ENCODE results near the gene RECK.

The RECK gene

DNA sequence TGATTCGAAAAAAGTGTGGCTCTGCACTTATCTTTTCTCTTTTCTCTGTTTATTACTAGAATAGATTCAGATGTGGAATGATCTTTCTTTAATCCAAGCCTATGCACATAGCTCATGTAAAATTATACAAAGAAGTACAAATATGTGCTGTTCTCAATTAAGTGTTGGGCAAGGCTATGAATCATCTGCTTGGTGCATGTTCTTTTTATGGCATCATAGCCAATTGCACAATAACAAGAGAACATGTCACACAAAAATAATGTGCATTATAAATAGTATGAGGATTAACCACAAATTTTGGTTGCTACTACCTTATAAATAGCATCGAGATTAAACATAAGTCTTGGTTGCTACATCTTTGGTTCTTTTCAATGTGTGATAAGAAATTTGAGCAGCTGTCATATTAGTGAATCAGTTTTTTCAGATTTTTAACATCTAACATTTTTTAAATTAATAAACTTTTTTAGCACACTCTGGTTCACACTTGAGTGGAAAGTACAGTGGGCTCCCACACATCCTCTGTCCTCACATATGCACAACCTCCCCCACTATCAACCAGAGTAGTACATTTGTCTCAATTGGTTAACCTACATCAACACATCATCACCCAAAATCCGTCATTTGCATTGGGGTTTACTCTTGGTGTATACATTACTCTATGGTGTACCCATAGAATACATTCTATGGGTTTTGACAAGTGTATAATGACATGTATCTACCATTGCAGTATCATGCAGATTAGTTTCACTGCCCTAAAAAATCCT, 6.8 kb upstream of the RECK start:
- no peak for DNase-seq

DNA sequence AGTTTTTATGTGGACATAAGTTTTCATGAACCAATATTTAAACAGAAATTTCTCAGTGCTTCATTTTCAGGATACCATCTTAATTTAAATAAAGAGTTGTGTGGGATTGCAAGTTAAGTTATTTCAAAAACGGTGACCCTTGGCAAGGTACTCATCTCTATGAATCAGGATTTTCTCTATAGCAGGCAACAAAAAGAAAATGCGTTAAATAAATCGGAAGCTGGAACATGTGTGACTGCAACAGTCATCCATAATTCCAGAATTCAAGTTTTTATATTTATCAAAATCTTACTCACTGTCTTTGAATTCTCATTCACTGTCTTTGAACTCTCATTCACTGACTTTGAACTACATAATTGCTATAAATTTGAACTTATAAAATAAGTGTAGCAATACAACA, 5.8 kb upstream of the RECK start:
- no peak for DNase-seq

DNA sequence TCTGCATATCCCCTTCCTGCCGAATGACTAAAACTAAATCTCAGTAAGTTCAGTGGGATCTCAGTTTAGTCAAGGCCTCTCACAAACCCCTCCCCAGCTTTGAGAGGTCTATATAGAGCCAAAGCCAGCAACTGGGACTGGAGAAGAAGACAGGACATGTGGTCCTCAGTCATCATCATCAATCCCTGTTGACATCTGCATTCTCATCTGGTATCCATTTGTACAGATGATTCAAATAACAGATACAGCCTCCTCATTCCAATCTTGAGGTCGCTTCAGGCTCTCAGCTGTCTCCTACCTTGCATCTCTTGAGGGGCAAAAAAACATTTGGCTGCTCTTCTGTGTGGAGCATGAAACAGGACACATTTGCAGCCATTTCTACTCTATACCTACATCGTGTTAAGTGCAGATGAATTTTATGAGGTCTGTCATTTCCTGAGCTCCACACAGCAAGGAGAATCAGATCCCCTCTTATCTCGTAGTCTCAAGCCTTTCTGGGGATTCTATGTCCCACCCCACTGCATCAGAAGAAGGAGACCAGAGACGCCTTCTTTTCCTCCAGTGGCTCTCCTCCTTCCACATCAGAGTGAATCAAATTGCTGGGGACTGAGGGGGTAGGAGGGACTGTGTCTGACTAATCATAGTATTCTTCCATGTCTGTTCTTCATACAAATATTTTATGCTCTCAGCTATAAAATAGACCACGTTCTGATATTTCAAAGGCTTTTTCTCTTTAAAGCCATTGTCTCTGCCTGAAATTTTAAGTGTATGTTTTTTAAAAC, 4.7 kb upstream of the RECK start:
- no peak for DNase-seq

DNA sequence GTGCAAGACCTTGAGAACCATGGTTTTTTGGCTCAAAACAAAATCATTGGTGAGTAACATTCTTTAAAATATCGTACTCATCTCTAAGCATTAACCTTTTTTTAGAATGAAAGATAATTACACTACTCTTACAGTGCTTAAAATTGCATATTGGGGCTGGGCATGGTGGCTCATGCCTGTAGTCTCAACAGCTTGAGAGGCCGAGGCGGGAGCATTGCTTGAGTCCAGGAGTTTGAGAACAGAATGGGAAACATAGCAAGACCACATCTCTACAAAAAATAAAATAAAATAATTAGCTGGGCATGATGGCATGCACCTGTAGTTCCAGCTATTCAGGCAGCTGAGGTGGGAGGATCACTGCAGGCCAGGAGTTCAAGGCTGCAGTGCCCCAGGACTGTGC, 2.9 kb upstream of the RECK start:
- DNase-seq: no peak

DNA sequence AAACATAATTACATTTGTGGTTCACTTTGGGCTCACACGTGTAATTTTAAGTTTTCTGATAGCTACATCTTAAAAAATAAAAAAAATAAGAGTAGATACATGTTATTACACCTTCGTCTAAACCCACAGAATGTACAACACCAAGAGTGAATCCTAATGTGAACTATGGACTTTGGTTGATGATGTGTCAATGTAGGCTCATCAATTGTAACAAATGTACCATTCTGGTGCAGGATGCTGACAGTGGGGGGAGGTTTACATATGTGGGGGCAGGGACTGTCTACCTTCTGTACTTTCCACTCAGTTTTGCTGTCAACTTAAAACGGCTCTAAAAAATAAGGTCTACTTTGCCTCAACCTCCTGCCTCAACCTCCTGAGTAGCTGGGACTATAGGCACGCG, 2.5 kb upstream of the RECK start:
- no peak for DNase-seq

DNA sequence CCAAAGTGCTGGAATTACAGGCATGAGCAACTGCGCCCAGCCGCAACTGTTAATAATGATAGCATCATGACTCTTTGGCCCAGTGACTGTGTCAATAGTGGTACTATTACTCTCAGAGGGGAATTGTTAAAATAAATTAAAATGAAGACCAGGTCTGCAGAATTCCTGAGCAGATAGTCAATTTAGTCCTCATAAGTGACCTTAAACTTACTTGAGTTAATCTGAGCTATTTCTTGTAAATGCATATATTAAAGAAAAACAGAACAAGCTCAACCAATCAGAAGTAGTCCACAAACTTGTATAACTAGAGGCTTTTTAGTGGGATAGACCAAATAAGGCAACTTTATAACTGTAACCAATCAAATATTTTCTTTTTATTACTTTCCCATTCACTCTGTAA, 1.7 kb upstream of the RECK start:
- no peak for DNase-seq

DNA sequence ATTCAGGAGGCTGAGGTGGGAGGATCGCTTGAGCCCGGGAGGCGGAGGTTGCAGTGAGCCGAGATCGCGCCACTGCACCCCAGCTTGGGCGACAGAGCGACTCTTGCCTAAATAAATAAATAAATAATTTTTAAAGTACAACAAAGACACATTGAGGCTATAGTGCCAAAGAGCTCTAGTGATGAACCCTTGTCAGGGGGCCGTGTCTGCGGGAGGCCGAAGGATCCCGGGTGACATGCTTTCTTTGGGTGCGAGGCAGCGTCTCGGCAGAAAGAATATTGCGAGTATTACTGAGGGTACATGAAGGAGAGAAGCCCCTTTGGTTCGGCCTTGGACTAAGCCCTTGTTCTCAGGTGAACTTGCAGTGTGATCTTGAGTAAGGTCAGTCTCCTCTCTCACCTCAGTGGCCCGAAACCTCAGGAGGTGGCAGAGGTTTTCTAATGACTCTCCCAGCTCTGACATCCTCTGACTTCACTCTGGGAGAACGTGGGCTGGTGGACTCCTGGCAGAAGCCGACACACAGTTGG, 397 bp upstream of the RECK start:
- DNase-seq: no peak

DNA sequence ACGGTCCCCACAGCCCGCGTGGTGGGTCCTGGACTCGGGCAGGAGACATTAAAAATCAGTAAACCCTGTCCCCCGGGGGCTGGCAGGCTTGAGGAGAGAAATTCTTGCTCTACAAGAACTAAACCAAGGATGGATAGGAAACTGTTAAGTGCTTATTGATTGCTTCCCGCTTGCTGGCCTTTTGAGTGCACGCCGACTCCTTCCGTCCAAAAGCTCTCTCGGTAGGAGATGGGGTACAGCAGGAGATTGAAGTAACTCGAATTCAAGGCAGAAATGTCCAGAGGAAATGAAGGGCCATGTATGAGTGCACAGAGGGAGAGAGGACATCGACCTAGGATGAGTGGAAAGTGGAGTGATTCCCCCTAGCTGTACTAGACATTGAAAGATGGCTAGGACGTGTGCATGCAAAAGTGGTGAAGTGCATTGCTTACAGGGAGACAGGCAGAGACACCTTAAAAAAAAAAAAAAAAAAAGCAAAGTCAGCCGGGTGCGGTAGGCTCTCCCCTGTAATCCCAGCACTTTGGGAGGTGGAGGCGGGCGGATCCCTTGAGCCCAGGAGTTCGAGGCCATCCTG, 923 bp downstream of the RECK start:
- no peak for DNase-seq

DNA sequence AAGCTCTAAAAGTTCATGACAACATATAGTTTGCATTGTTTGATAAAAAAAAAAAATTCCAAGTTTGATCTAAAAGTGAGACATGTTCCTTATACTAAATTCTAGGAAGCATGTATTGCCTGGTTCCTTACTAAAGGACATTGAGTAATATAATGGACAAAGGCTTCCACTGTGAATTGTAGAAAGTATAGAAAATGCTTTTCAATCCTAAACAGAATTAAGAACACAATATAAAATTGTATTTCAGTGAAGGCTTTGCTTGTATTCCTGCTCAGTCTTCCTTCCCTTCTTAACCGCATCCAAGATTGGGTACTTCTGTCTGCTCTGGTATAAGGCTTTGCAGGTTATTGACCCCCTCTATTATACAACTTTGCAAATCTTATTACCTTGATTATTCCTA, 2.4 kb downstream of the RECK start:
- no peak for DNase-seq

DNA sequence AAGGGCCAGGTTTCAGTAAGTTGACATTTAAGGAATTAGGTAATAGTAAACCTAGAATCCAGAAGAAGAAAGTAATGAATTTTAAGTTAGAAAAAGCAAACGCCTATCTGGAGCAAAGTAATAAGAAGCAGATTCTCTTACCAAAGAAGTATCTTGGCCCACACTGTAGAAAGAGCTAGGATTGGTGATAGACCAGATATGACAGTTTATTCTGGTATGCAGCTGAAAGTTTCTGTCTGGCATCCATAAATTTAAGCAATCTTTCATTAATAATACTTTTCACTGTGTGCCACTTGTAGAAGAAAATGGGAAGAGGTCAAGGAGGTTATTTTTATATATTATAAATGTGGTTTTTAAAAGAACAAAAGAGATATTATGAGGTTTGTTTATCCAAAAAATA, 3.0 kb downstream of the RECK start:
- no peak for DNase-seq

DNA sequence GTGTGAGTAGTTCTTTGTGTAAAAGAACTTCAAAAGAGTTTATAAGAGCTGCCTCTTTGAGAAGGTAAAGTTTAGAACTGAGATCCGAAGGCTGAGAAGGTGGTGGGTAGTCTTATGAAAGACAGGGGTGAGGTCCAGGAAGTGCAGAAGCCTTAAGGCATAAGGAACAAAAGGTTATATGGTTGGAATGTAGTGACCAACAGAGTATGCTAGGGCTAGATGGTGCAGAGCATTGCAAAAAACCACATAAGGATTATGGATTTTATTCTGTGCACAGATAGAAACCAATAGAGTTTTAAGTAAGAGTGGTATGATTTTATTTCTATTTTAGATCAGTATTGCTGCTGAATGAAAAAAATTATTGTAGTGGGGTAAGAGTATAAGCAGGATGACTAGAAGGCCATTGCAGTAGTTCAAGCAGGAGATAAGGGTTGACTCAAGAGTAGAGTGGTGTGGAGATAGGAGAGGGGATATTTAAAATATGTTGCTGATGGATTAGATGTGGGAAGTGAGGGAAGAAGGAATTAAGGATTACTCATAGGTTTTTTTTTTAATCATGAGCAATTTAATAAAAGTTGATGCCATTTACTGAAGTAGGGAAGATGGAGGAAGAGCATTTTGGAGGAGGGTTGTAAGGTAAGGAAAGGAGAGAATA, 3.7 kb downstream of the RECK start:
- no peak for DNase-seq

DNA sequence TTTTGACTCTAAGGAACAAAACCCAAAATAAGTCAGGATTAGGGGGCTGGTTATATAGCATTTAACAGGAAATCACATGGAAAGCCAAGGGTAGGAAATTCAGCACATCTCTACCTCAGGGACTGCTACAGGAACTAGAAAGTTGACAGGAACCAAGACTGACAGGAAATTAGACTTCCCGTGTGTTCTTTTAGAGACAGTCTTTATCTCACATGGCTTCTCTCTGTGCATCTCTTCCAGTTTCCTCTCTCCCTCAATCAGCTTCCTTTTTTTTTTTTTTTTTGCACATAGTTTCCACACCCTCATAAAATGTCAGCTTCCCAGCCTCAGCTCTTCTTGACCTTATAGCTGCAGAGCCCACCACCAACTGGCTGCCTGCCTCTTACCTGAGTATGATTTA, 4.8 kb downstream of the RECK start:
- no peak for DNase-seq

DNA sequence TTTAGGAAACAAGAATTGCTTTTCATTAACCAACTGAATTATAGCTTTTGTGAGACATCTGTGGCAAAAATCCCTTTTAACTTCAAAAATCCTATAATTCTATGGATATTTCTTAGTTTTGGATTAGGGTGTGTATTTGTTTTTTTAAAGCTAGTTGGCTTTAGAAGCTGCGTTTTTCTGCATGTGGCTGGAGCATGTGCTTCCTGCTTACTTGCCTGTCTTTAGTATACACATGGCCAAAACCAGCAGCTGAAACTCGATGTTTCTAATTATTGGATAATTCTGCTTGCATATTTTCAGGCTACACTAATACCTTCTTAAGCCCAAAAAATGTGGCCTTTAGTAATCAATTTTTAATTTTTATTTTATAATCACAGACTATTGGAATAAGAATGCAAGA, 8.9 kb downstream of the RECK start:
- DNase-seq: no peak

DNA sequence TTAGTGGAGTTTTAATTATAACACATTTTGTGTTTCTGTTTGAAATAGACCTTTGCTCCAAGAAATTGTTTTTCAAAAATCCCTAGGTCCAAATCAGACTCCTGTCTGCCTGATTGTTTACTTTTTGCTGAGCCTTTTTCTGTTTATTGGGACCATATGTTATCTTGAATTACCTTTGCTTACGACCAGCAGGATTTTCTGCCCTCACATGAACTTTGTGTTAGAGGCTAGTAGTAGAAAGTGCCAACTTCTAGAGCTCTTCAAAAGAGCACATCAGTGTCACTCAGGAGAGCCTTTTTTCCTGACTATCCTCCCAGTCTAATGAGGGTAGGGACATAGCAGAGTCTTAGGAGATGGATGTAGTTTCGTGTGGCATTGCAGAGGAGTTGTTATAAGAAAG, 10.2 kb downstream of the RECK start:
- DNase-seq: no peak

DNA sequence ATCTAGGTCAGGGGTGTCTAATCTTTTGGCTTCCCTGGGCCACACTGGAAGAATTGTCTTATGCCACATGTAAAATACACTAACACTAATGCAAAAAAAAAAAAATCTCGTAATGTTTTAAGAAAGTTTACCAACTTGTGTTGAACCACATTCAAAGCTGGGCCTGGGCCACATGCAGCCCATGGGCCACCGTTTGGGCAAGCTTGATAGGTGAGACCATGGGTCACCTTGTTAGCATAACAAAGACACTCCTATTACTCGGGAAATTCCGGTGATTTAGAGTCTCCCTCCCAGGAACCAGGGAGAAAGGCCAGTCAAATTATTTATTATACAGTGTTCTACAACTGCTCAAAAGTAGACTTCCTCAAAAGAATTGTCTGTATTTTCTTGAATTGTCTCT, 12.7 kb downstream of the RECK start:
- DNase-seq: no peak

DNA sequence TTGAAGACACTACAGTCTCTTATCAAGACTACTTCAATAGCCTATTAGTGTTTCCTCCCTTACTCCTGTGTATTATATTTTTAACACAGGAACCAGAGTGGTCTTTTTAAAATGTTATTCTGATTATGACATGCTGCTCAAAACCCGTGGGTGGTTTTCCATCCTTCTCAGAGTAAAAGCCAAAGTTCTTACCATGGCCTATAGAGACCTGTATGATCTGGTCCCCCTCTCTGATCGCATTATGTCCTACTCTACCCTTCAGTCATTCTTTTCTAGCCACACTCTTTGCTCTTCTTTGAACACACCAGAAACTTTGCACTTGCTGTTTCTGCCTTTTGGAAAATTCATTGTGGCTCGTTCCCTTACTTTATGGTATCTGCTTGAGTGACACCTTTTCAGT, 13.8 kb downstream of the RECK start:
- DNase-seq: no peak

DNA sequence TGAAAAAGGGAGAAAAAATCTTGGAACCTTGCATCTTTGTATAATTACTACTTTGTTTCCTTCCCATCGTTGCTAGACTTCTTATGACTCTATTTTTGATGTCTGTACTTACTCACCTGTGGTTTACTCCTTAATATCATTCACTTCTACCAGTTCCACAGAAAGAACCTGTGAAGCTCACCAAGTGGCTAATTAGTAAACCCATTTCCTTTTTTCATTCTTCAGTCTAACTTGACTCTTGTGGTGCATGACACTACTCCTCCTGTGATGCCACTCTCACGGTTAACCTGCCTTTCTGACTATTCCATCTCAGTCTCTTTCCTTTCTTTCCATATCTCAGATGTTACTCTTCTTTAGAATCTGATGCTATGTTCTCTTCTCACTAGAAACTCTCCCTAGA, 14.6 kb downstream of the RECK start:
- no peak for DNase-seq

DNA sequence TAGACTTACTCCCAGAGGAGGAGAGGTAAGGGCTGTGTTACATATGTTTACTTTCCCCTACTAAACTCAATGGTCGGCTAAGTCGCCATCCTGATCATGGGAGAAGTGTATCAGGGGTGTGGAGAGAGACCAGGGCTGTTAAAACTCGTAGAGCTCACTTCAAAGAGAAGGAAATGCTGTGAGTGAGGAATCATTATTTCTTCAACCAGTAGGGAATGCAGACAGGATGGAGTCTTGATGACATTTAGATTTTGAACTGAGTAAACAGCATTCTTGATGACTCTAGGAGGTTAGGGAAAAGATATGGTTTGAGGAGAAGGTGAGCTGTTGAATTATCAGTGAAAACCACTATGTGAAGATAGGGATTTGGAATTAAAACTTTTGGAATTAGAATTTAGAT, 17.3 kb downstream of the RECK start:
- no peak for DNase-seq

DNA sequence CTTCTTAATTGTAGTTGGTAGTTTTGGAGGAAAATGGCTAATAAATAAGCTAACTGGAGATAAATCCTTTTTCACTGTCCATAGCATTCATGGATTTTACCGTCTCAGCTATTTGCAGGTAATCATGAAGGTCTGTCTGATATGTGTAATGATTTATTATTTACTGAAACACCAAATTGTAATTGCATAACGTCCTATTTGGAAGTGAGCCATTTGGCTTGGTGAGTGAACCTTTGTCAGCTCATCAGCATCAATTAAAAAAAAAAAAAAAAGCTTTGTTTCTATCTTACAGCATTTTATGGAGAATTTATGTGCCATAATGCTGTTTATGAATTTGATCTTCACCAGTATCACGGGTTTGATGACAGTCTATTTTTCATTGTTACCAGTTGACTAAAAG, 20.2 kb downstream of the RECK start:
- no peak for DNase-seq

DNA sequence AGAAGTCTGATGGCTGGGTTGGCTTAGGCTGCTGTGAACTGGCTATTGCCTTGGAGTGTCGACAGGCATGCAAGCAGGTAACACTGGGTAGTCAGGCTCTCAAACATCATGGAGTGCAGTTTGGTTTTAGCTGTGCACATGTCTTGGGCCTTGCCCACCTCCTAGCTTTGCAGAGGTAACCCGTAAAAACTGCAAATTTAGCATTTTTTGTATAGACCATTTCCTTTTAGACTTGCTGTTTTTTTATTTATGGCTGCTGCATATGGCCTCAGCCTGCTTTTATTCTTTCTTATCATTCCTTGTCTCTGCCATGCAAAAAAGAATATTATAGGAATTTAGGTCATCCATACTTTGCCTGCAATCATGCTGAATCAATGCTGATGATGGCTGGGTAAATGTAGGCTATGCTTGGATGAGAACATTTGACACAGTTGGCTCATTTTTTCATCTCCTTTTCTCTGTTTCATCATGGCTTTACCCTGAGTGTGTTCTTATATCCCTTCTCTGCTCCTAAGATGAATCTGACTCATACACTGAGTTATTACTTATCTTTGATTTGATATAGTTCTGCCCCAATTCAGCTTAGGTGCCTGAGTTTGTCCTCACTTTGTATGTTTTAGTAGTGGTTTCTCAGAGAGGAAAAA, 27.2 kb downstream of the RECK start:
- no peak for DNase-seq

DNA sequence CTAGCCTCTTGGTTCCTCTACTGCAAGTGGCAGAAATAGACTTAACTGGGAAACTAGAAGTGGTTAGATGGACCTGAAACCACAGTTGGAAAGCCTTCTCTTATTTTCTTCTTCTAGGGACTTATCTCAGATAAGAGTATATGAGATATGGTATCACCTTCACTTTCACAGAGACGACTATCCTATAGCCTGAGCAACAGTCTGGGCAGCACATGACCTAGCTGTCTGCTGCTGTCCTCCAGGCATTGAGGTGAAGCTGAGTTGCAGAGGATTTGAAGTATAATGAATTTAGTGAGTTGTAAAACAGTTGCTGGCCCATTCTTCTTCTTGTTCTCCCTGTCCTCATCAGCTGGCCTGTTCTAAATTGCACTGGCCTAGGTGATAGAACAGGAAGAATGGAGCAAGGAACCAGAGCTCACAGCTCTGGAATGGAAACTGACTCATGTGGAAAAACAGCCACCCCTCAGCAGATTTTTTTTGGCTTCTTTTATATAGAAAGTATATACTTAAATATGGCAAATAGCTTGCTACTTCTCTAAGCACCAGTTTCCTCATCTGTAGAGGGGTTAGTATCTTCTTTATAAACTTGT, 27.8 kb downstream of the RECK start:
- no peak for DNase-seq

DNA sequence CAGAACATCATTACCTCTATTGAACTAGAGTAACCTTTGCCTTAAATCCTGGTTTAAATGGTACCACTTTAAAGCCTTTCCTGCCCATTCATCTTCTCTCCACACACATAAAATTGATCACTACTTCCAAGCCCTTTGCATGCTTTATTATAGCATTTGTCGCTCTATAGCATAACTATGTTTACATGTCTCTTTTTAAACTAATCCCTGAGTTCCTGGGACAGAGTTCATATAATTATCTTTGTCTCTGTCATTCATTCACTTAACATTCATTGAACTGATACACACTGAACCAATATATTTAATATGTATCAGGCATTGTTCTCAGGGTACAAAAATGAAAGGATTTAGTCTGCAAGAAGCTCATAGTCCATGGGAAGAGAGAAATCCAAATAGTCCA, 37.3 kb downstream of the RECK start:
- DNase-seq: no peak
